Measurements from ENCODE around the gene CLDND2.

GRCh38 chr19:51364200-51365106 lies 4.3 kb downstream of the CLDND2 start:
- TF ChIP-seq ELF1 (IDR thresholded peaks at IDR 0.05; ENCODE audit: borderline replicate concordance, low read depth) (no peak), ATF3 (IDR thresholded peaks at IDR 0.05) (no peak), CTCF (IDR thresholded peaks at IDR 0.05 in 2 of 3, conservative IDR thresholded peaks at IDR 0.05 in 1 of 3; ENCODE audit: borderline replicate concordance in 1 of 3, insufficient read depth in 1 of 3, low read depth in 2 of 3, low read length in 2 of 3) (no peak), CEBPB (IDR thresholded peaks at IDR 0.05; ENCODE audit: low read depth) (no peak), SIN3A (IDR thresholded peaks at IDR 0.05; ENCODE audit: low read depth) (no peak), EZH2 (IDR thresholded peaks at IDR 0.05) (no peak), POLR2A (IDR thresholded peaks at IDR 0.05; ENCODE audit: borderline replicate concordance, extremely low read depth, insufficient read depth, insufficient read length) (no peak), JUND (IDR thresholded peaks at IDR 0.05) (no peak), POLR2AphosphoS5 (IDR thresholded peaks at IDR 0.05; ENCODE audit: low read depth, low read length) (no peak), MAX (IDR thresholded peaks at IDR 0.05) (no peak)
